ENCODE results near the gene COMMD4.
"Not testable (repeated sequence)": the region's sequence is repeated elsewhere in the genome, so short reads cannot be mapped to it uniquely, and the experiment has no call there.

The COMMD4 gene

GRCh38 chr15:75335705-75336355 lies at the start of gene COMMD4:
TSS of gene COMMD4 (plus strand) at chr15:75336063. CDS start at chr15:75336090, 27 bp downstream.
- peak; percentile 50 to 57 for DNase-seq

DNA sequence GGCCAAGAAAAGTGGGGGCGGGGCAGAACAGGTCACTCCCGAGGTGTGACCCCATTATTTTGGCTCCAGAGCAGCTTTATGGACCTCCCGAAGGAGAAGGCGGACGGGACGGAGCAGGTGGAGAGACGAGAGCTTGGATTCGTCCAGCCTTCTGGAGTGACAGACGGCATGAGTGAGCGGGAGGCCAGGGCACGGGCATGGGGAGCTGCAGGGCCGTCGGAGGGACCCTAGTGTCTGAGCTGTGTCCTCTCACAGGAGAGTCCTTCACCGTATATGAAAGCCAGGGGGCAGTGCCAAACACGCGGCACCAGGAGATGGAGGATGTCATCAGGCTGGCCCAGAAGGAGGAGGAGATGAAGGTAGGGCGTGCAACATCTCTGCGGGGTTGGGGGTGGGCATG lies 42.2 kb upstream of the COMMD4 start:
- DNase-seq = not testable (repeated sequence)

GRCh38 chr15:75298541-75299310 lies 37.1 kb upstream of the COMMD4 start:
- not testable (repeated sequence) for DNase-seq

GRCh38 chr15:75299311-75299688 lies 36.6 kb upstream of the COMMD4 start:
- DNase-seq = not testable (repeated sequence)

DNA sequence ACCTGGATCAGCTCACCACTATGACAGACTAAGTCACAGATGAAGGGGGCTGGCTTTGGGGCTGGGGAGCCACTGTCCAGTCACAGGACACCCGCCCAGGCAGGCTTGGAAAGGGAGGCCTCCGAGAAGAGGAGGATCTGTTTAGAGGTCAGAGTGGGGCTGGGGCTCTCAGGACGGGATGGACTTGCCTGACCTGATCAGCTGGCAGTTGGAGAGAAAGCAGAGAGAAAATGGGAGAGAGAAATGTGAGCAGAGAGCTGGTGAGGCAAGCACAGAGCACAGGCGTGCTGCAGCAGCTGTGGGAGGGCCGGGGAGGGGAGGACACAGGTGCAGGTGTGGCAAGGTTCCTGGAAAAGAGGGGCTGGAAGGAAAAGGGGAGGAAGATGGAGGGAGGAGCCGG lies 35.8 kb upstream of the COMMD4 start:
- not testable (repeated sequence) for DNase-seq

GRCh38 chr15:75302318-75302717 lies 33.5 kb upstream of the COMMD4 start:
- DNase-seq = no peak

- DNase-seq = not testable (repeated sequence)
Observed at GRCh38 chr15:75302753-75303152, 33.1 kb upstream of the COMMD4 start.

DNA sequence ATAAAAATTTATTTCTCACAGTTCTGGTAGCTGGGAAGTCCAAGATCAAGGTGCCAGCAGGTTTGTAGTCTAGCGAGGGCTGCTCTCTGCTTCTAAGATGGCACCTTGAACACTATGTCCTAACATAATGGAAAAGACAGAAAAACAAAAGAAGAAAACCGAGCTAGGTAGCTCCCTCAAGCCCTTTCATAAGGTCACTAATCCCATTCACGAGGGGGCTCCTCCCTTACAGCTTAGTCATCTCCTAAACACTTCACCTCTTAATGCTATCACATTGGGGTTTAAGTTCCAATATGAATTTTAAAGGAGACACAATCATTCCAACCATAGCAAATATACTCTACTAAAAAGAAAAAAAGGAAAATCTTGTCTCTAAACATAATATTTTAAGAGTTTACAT lies 29.7 kb upstream of the COMMD4 start:
- DNase-seq = no peak

DNA sequence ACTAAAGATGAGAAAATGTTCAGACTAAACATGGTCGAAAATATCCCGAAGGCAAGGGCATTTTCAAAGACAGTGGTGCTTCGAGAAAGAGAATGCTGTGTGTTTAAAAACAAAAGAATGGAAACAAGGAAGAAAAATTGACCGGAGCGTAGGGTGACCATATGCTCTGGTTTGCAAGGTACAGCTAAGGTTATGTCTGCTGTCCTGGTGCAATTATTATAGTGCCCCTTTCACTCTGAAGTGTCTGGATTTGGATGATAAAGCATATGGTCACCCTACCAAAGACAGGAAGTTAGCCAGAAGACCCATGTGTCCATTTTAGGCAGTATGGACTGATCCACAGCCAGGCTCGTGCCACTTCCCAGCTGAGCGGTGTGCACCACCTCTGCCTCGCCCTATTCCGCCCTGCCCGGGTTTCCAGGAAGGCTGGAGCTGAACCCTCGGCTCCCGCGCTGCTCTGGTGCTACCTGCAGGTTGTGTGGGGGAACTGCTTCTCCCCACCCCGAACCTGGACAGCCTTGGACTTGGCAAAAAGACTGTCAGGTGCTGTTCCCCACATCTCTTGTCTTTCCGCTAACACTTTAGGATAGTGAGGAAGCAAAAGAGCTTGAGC lies 28.0 kb upstream of the COMMD4 start:
- DNase-seq = no peak

GRCh38 chr15:75309711-75310110 lies 26.2 kb upstream of the COMMD4 start:
- no peak for DNase-seq

DNA sequence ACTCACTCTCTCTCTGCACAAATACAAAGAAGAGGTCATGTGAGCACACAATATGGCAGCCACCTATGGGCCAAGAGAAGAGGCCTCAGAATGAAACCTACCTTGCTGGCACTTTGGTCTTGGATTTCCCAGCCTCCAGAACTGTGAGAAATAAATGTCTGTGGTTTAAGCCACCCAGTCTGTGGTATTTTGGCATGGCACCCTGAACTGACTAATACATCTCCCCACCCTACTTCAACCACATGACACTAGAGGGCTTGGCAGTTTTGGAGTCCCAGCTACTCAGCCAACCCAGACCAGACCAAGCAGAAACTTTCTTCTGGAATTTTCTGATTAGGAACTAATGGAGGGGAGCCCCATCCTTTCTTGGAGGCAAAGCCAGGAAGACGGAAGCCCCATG lies 23.3 kb upstream of the COMMD4 start:
- DNase-seq = not testable (repeated sequence)

DNA sequence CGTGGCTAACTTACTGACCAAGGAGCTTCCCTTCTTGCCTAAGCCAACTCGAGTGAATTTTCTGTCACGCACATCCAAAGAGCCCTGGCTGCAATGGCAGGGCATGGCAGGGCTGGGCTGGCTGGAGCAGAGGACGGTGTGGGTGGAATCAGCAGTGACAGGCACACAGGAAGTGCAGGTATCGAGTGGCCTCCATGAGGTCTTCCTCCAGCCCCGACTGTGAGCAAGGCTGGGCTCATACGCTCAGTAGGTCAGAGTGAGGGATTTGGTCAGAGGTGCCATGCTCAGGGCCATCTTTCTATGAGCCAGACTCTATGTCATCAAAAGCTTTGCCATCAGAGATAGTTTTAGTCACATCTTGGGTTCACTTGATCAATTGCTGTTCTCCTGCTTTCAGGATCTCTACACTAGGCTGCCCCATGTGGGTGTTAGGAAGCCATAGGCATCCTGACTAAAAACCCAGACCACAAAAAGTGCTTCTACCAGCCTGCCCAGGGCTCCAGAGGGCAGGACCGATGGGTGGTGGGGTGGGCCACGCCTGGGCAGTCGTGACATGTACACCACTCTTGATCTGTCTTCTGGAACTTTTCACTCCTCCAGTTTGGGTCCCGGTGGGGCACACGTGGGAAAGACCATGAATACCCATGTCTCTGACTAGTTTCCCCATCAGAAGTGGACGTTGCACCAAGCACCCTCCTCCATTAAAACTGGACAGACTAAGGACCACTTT lies 22.6 kb upstream of the COMMD4 start:
- DNase-seq = no peak

- no peak for DNase-seq
Observed at GRCh38 chr15:75314552-75315290, 21.1 kb upstream of the COMMD4 start.

DNA sequence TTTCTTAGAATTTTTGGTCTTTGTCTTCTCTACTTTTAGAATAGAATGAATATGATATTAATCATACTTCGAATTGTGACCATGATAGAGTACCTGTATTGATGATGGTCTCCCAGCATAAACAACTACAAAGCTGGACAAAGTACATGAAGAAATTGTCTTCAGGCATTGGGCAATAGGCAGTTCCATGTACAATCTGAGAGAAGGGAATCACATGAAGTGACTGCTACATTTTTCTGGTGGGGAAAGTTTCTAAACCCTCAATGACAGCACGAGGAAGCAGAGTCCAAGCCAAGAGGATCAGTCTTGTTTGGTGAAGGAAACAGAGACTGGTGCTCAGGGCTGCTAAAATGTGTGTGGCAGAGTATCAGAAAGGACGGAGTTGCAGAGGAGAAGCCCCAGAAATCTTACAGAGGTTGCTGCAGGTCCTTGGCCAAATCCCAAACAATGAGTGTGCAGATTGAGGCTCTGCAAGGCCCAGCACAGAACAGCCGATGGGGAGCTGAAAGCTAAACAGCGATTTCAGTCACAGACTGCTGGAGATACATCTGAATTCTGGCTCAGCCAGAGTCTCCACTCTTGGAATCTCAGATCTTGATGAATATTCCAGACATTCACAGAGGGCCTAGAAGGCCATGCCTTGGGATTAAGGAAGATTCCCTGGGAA lies 16.5 kb upstream of the COMMD4 start:
- DNase-seq = not testable (repeated sequence)

DNA sequence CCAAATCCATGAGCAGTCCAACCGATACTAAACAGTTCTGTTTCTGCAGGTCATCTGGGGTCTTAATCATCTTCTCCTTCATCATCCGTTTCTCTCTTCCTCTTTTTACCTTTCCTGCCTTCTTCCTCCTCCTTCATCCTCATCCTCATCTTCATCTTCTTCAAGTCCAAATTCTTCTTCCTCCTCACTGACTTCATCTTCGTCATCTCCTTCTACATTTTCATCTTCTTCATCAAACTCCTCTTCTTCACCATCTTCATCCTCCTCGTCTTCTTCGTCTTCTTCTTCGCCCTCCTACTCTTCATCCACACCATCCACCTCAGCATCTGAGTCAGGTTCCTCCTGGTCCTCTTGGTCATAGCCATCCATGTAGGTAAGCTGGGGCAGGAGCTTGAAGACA lies 14.2 kb upstream of the COMMD4 start:
- DNase-seq = no peak

- no peak for DNase-seq
Observed at GRCh38 chr15:75325922-75326321, 9.9 kb upstream of the COMMD4 start.

DNA sequence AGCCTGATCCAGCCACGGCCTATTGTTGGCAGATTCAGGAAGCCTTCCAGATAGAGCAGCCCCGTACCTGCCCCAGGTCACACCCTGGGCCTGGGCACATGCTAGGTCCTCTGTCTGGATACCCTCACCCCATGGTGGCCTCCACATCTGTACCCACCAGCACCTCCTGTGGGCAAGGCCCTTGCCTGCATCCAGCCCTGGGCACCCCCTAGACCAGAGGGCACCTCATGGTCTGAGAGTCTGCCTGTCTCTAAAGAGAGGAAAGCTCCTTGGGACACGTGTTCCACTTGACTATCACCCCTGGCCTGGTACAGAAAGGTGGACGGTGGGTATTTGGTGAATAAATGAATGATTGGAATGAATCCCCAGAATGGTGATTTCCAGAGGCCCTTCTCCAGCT lies 8.9 kb upstream of the COMMD4 start:
- no peak for DNase-seq

- no peak for DNase-seq
Observed at GRCh38 chr15:75327491-75327890, 8.4 kb upstream of the COMMD4 start.

DNA sequence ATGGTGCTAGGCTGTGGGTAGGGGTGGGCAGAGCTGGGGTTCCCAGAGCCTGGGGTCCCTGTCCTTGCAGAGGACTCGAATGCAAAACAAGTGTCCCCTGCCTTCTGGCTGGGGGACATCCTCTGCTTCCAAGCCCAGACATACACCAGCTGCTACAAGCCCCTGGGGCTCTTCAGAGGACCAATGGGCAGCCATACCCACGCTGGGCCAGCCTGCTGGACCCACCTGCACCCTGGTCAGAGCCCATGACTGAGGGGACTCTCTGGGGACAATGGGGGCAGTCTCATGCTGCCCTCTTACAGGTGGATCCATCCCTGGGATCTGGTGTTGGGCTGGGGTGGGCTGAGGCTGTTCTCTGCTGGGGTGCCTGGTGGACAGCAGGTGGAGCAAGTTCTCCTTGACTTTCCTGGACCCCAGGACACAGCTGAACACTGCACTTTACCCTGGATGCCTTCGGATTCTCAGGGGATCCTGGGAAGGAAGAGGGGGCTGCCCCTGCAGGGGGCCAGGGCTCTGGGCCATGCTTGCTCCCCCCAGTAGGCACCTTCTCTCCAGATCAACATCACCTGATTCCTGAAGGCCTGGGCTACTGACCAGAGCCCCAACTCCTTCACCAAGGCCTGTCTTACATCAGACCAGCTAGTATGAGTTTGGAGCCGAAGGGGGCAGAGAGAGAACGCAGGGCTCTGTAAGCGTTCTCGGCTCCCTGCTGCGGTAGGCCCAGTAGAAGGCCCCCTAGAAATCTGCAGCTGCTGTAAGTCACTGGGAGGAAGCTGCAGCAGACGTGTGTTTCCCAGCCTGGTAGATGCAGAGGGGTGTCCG lies 7.2 kb upstream of the COMMD4 start:
- DNase-seq = no peak

DNA sequence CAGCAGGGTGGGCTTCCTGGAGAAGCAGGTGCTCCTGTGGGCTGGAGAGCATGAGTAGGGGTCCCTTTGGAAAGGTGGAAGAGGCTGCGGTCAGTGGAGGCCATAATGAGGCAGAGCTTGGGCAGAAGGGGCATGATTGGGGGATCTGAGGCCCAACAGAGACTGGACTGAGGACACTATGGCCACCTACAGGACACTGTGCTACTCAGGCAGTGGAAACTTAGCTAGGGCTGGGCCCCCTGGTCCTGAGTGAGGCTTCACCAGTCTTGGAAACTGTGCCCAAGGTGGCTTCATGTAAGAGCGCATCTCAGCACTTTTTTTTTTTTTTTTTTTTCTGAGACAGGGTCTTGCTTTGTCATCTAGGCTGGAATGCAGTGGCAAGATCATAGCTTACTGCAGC lies 6.3 kb upstream of the COMMD4 start:
- DNase-seq = no peak

DNA sequence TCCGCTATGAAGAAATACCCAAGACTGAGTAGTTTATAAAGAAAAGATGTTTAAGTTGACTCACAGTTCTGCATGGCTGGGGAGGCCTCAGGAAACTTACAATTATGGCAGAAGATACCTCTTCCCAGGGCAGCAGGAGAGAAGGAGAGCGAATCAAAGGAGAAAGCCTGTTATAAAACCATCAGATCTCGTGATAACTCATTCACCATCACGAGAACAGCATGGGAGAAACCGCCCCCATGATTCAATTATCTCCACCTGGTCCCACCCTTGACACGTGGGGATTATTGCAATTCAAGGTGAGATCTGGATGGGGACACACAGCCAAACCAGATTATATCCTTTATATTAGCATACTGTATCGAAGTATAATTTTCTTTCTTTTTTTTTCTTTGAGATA lies 3.8 kb upstream of the COMMD4 start:
- not testable (repeated sequence) for DNase-seq

All from AML-193 (cell line).